GM18517 (cell line): ENCODE measurements around the gene DYNLT4.
"Not testable (repeated sequence)": the region's sequence is repeated elsewhere in the genome, so short reads cannot be mapped to it uniquely, and the experiment has no call there.

Experiments
- ATAC-seq: cut with Tn5 transposase; IDR thresholded peaks from one replicate; pipeline ENCODE4 v1.9.1; 2021; ENCODE audit warnings: mild to moderate bottlenecking, moderate library complexity; ENCODE audit not compliant: unreplicated experiment

Gene DYNLT4

DNA sequence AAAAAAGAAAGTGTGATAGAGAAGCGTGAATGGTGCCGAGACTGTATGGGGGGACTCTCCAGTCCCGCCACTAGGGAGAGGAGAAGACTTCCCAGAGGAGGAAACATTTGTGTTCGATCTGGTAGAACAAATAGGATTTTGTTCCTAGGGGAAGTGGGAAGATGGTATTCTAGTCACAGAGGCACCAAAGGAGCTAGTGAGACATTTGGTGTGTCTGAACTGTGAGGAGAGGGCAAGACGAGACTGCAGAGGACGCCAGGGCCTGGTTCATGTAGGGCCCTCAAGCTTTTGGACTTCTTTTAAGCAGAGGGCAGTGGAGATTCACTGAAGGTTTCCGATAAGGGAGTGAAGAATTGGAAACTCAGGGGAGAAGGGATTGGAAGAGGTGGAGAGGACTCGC, 4.1 kb upstream of the DYNLT4 start:
- no peak for ATAC-seq

DNA sequence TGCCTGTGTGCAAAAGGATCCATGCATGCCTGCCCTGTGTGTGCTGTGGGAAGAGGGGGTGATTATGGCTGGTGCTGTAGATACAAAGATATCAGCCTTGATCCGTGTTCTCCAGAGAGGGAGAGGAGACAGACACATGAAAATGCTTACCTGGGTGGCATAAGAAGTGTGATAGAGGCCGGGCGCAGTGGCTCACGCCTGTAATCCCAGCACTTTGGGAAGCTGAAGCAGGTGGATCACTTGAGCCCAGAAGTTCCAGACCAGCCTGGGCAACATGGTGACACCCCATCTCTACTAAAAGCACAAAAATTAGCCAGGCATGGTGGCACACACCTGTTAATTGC, 3.6 kb upstream of the DYNLT4 start:
- not testable (repeated sequence) for ATAC-seq

DNA sequence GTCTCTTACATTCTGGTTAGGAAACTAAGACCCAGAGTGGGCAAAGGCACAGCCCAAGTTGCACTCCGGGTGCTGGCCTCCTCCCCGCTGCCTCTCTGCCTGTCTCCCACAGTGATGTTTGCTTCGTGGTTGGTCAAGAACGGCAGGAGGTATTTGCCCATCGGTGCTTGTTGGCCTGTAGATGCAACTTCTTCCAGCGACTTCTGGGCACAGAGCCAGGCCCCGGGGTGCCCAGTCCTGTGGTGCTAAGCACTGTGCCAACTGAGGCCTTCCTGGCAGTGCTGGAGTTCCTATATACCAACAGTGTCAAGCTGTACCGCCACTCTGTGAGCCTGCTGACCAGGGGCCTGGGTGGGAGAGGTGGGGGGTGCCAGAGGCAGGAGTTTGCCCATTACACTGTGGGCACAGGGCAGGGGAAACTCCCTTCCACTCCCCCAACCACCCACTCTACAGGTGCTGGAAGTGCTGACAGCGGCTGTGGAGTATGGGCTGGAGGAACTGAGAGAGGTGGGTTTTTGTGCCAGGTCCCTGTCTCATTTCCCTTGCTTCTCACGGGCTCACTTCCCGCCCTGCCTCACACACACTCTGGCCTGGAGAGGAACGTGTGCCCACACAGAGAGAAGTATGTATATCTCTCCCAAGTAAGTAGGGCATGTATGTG, 3.1 kb upstream of the DYNLT4 start:
- ATAC-seq: no peak

DNA sequence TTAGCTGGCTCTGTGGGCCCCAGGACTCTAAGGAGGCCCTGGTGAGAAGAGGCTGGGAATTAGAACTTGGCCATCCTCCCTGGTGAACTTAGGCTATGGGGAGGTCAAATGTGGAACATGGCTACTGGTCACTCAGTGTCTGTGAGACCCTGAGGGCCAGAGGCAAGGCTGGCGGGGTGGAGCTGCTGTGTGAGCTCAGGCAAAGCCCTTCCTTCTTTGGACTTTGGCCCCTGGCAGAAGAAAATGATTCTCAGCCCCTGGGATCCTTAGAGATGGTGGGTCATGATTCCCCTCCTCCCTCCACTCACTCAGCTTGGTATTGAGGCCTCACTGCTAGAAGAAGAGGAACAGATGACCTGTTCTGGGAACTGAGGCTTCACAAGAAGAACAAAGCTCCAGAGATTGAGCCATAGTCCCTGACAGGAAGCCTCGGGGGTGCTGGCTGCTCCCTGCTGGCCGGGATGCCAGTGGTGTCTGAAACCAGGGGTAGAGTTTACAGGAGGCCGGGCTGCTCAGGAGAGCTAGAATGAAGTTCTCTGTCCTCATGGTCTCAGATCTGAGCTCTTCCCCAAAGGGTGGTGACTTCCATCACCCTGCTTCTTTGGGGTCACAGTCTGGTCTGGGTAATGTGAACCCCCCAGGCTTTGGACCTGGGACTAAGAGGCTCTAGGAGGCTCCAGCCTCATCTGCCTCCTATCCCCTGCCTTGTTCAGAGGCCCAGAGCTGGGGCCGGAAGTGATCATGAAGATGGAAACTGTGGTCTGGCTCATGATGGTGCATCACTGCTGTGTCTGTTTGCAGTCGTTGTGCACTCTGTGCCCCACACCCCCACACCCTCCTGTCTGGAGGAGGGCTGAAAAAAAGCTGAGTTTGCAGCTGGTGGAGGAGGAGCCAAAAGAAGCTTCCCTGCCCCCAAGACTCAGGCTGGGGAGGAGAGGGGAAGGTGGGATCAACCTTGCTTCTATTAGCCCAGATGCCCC, 2.1 kb upstream of the DYNLT4 start:
- peak; percentile 53 for ATAC-seq

DNA sequence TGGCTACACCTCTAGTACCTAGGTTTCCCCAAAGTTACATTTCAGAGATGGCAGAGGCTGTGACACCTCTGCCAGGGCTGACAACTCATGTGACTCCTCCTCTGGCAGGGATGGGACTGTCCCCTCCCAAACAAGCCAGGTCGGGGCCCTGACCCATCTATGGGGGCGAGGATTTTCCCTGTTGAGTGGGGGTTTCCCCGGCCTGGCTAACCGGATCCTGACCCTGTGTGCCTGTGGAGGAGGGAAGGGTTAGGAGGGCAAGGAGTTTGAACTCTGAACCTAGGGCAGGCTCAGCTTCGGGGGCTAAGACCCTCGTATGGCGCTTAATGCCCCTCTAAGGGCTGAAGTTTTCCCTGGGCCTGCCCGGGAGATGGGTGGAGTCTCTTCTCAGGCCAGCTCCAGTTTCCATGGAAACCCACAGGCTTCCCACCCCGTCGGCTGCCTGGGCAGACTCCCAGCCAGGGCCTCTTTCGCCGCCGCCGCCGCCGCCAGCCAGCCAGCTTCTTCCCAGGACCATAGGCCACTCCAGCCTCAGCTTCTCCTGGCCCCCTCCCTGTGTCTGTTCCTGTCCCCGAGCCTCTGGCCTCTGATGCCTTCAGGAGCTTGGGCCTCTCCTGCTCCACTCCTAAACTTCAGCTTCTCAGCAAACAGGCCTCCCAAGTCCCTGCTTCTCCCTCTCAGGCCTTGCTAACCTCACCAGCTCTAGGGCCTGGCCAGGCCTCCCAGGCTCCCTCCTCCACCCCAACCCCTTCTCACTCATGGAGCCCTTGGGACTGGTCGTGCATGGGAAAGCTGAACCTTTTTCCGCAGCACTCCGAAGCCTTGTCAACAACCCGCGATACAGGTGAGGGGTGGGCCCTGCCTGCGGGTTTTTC, 1.1 kb upstream of the DYNLT4 start, which contains the start of gene BTBD19:
TSS of gene BTBD19 (plus strand) at position 461 of the 875 bp plus-strand sequence. CDS start at position 759, 298 bp downstream.
- peak; percentile 36 for ATAC-seq

DNA sequence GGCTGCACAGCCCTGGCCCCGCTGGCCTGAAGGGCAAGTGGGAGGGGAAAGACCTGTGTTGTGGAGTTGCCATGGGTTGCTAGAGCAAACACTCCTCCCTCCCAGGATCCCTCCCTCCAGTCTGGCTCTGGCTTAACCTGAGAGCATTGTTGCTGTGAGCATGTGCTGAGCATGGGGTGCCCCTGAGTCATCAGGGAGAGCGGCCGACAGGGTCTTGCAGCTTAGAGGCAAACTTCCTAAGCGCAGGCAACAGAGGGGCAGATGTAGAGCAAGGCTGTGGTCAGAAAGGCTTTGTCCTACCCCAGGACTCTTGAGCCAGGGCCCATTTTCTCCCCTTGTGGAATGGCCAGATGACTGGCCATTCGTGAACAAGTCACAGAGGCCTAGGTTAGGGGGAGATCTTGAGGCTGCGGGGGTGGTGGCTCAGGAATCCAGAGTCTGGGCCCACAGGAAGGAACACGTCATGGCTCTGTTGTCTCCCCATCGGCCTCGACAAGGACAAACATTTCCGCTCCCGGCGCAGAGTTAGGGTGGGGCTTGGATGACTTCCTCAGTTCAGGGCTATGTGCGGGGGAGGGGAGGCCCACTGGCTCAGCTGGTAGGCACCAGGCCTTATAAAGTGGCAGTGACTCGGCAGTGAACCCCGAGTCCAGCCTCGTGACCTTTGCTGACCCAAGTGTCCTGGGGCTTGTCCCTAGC, 362 bp upstream of the DYNLT4 start:
- peak; percentile 35 for ATAC-seq

DNA sequence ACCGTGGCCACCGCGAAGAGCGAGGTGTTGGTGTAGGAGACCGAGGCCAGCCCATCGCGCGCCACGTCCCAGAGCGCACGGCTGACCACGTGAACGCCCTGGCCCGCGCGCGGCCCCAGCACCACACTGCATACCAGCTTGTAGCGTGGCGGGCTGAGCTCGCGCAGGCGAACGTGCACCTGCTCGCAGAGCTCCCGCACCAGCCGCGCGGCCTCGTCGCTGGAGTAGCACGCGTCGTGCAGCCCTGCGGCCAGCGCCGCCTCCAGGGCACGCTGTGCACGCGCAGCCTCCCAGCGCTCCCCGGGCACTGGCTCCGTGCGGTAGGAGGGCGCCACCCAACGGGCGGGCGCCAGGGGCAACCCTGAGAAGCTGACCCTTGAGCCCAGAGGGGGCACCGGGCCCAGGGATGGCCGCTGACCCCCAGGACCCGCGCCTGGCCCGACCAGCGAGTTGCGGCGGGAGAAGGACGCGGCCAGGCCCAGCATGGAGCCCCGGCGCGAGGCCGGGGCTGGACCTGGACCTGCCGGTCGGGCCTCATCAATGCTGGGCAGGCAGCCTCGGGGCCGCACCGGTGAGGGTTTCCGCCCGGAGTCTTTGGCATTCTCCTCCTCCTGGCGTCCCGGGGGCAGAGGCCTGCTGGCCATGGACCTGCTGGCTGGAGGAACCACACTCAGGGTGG, 987 bp downstream of the DYNLT4 start:
- no peak for ATAC-seq

DNA sequence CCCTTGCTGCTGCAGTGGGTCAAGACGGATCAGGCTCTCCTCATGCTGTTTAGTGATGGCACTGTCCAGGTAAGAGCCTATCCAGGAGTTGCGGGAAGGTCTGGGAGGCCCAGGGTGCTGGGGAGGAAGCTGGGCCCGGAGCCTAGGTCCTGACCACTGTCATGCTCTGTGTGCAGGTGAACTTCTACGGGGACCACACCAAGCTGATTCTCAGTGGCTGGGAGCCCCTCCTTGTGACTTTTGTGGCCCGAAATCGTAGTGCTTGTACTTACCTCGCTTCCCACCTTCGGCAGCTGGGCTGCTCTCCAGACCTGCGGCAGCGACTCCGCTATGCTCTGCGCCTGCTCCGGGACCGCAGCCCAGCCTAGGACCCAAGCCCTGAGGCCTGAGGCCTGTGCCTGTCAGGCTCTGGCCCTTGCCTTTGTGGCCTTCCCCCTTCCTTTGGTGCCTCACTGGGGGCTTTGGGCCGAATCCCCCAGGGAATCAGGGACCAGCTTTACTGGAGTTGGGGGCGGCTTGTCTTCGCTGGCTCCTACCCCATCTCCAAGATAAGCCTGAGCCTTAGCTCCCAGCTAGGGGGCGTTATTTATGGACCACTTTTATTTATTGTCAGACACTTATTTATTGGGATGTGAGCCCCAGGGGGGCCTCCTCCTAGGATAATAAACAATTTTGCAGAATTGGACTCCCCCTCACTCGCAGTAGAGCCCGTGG, 1.7 kb downstream of the DYNLT4 start:
- no peak for ATAC-seq

DNA sequence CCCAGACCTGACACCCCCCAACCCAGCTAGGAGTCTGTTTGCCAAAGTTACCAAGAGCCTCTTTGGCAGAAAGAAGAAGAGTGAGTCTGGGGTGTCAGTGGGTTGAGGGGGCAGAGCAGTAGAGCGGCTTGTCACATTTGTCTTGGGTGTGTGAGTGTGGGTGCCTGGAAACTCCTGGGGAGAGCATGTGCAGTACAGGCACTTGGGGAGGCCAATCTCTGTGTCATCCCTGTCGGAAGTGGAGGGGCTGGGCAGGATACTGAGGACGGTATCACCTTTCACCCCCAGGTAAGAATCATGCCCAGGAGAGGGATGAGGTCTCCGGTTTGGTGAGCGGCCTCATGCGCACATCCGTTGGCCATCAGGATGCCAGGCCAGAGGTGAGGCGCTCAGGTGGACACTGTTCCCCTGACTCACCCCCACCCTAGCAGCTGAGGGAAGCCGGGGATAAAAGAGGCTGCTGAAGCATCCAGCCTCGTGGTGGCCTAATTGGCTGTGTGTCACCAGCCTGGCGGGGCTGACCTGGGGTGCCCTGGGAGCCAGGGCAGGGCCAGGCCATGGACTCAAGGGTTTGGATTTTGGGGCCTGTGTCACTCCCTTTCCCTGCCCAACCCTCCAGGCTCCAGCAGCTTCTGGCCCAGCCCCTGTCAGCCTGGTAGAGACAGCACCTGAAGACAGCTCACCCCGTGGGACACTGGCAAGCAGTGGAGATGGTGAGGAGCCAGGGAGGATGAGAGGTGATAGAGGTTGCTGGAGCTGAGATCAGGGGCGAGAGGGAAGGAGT, 3.6 kb downstream of the DYNLT4 start:
- no peak for ATAC-seq

DNA sequence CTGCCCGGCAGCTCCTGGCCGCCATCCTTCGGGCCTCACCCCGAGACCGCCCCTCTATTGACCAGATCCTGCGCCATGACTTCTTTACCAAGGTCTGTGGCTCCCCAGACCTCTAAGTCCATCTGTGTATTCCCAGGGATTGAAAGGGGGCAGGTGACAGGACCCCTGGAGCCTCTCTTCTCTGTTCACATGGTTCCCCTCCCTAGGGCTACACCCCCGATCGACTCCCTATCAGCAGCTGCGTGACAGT, 4.2 kb downstream of the DYNLT4 start:
- no peak for ATAC-seq

DNA sequence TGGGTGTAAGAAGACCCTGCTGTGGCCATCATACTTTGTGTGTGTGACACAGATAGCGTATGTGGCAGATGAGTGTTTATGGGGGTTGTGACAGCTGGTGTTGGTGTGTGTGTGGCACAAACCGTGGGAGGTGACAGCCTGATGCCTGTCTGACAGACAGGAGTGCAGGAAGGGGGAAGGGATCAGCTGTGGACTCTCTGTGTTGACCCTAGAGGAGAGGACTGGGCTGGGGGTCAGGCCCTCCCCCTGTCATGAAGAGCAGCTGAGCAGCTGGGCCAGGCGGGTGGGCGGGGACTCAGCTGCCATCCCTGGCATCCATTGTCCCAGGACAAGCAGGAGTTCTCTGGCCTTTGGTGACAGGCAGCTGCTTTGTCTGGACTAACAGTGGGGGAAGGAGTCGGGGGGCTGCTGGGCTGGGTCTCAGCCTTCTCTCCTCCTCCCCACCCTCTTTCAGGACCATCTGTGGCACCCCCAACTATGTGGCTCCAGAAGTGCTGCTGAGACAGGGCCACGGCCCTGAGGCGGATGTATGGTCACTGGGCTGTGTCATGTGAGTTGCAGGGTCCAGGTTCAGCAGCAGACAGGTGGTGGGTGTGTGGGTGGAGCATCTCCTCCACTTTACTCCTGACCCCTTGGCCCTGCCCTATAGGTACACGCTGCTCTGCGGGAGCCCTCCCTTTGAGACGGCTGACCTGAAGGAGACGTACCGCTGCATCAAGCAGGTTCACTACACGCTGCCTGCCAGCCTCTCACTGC, 4.7 kb downstream of the DYNLT4 start:
- ATAC-seq: no peak

DNA sequence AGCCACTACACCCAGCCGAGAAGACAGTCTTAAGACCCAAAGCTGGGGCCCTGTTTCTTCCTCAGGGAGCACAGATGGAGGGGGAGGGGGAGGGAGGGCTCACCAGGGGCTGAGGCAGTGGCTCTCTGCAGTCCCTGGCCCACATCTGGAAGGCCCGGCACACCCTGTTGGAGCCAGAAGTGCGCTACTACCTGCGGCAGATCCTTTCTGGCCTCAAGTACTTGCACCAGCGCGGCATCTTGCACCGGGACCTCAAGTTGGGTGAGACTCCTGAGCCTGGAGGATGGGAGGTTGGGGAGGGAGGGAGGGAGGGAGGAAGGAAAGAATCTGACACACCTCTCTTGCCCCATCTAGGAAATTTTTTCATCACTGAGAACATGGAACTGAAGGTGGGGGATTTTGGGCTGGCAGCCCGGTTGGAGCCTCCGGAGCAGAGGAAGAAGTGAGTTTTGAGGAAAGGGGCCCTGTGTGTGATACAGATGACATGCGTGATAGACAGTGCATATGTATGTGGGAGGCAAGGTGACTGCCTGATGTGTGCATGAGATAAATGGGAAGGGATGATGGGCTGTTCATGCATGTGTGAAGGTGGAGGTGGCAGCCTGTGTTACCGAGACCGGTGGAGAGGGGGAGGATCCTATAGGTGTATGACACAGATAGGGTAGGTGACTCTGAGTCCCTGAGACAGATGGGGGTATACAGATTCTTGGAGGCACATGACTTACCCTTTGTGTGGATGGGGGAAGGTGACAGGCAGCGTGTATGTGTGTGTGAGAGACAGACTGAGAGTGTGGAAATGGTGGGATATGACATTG, 5.5 kb downstream of the DYNLT4 start:
- ATAC-seq: no peak

DNA sequence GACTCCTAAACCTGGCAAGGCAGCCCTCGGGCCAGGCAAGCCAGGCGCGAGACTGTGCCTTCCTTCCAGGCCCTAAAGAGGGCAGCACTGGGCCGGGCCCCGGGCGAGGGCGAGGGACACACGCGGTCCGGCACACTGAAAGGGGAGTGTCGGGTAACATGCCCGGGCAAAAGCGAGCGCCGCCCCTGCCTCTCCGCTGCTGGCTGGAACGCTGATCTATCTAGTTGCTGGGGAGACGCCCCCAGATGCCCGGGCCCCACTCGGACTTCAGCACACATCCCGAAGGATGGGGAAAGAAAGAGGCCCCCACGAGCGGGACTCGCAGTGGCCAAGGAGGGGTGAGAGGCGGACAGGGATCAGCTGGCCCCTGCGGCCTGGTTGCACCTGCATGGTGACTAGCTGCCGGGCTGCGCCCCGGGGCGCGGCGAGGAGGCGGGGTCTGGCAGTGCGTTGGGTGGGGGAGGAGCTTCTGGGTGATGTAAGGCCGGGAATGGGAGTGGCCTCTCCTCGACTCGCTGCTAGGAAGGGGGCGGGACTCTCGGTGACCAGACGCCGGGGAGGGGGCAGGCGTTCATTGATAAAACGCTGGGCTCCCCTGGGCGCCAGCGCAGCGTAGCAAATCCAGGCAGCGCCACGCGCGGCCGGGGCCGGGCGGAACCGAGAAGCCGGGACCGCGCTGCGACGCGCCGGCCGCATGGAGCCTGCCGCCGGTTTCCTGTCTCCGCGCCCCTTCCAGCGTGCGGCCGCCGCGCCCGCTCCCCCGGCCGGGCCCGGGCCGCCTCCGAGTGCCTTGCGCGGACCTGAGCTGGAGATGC, 7.2 kb downstream of the DYNLT4 start, which contains the start of gene PLK3:
TSS of gene PLK3 (plus strand) at position 608 of the 815 bp plus-strand sequence. CDS start at position 695, 87 bp downstream.
- ATAC-seq: peak; percentile 76

DNA sequence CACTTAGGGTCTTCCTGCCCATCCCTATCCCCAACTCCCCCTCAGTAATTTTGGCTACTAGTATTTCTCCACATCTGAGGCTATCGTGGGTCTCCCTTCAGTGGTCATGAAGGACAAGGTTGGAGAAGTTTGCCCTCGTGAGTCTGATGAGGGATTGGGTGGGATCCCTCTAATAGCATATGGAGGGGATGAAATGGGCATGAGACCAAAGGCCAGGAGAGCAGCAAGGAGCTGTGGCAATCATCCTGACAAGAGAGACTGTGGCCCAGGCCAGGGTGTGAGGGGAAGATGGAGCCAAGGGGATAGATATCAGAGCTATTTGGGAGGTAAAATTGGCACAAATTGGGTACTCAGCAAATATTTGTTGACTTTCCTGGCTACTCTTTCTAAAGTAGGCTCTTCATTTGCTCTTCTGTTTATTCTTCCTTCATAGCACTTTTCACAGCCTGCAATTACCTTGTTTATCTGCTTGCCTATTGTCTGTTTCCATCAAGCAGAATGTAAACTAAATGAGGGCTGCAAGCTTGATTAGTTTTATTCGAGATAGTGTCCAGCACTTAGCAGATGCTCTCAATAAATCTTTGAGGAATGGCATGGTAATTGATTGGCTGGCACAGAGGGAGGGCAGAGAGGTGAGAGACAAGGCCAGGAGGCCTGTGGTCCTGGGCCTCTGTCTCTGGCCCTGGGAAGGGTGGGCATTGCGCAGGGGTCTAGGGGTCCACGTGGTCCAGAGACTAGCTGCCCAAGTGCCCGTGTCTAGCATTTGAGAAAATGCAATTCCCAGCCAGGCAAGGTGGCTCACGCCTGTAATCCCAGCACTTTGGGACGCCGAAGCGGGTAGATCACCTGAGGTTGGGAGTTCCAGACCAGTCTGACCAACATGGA, 8.4 kb downstream of the DYNLT4 start:
- ATAC-seq: no peak

DNA sequence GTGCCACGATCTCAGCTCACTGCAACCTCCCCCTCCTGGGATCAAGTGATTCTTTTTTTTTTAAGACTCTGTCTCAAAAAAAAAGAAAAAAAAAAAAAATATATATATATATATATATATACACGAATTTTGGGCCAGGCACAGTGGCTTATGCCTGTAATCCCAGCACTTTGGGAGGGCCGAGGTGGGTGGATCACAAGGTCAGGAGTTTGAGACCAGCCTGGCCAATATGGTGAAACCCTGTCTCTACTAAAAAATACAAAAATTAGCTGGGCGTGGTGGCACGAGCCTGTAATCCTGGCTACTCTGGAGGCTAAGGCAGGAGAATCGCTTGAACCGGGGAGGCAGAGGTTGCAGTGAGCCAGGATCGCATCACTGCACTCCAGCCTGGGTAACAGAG, 9.3 kb downstream of the DYNLT4 start:
- not testable (repeated sequence) for ATAC-seq
